NCI-H2196 (cell line): ENCODE measurements around the gene SATB2.

Source experiments
- DNase-seq: peaks from one replicate; lab custom pipeline; 2025; ENCODE audit not compliant: unreplicated experiment; lab: John Stamatoyannopoulos, UW

SATB2 gene

GRCh38 chr2:199407421-199407820 is 50.3 kb downstream of the SATB2 start:
- no peak for DNase-seq

GRCh38 chr2:199405241-199405640 is 52.5 kb downstream of the SATB2 start:
- DNase-seq, result no peak

GRCh38 chr2:199404841-199405240 is 52.9 kb downstream of the SATB2 start:
- DNase-seq, result no peak

- DNase-seq, result no peak
Measured at GRCh38 chr2:199395311-199395710, 62.4 kb downstream of the SATB2 start.

- no peak for DNase-seq
Measured at GRCh38 chr2:199392363-199392762, 65.4 kb downstream of the SATB2 start.

- no peak for DNase-seq
Measured at GRCh38 chr2:199388728-199389268, 68.9 kb downstream of the SATB2 start.

GRCh38 chr2:199384043-199384442 is 73.7 kb downstream of the SATB2 start:
- DNase-seq, result no peak

GRCh38 chr2:199383021-199383420 is 74.7 kb downstream of the SATB2 start:
- DNase-seq, result no peak

- DNase-seq, result no peak
Measured at GRCh38 chr2:199382091-199382490, 75.6 kb downstream of the SATB2 start.

GRCh38 chr2:199381531-199381930 is 76.2 kb downstream of the SATB2 start:
- no peak for DNase-seq

GRCh38 chr2:199378948-199379650 is 78.6 kb downstream of the SATB2 start:
- DNase-seq, result no peak

GRCh38 chr2:199370150-199370780 is 87.5 kb downstream of the SATB2 start:
- DNase-seq, result no peak

GRCh38 chr2:199366406-199366805 is 91.3 kb downstream of the SATB2 start:
- no peak for DNase-seq

- DNase-seq, result no peak
Measured at GRCh38 chr2:199364153-199364552, 93.6 kb downstream of the SATB2 start.

GRCh38 chr2:199356412-199356811 is 101.3 kb downstream of the SATB2 start:
- no peak for DNase-seq

- DNase-seq, result no peak
Measured at GRCh38 chr2:199348871-199349270, 108.9 kb downstream of the SATB2 start.

GRCh38 chr2:199344012-199344411 is 113.7 kb downstream of the SATB2 start:
- DNase-seq, result no peak

GRCh38 chr2:199342334-199342733 is 115.4 kb downstream of the SATB2 start:
- no peak for DNase-seq

- DNase-seq, result no peak
Measured at GRCh38 chr2:199341123-199341522, 116.6 kb downstream of the SATB2 start.

GRCh38 chr2:199339891-199340605 is 117.7 kb downstream of the SATB2 start:
- DNase-seq, result no peak

GRCh38 chr2:199336546-199336945 is 121.2 kb downstream of the SATB2 start:
- DNase-seq, result no peak

- DNase-seq, result no peak
Measured at GRCh38 chr2:199335502-199335901, 122.2 kb downstream of the SATB2 start.
